Activated B cell treated with CpG ODN at 0.5 μM for 24 hours (primary cell): ENCODE data around the gene SNX27. TPM values are rescaled to one million over a fixed set of nuclear protein-coding genes. Genes with fewer than 3 reads are reported as not detected.
"Not testable (repeated sequence)": the region's sequence is repeated elsewhere in the genome, so short reads cannot be mapped to it uniquely, and the experiment has no call there.

Experiments used
- ATAC-seq: fragments of 200-7000 bp; cut with Tn5 transposase; one replicate; pipeline ENCODE4 v1.10.0; 2021; ENCODE audit warnings: low read depth, mild to moderate bottlenecking, moderate library complexity
- CTCF ChIA-PET: fragments of 350-600 bp; sonication (Branson Sonifier 250); formaldehyde crosslinking; loops from one replicate; lab custom pipeline; 2021; ENCODE audit warnings: antibody characterized with exemption; lab: Charles Lee
- POLR2A ChIA-PET: fragments of 350-600 bp; sonication (Branson Sonifier 250); formaldehyde crosslinking; loops from one replicate; lab custom pipeline; 2021; ENCODE audit warnings: antibody characterized with exemption; lab: Charles Lee
- DNase-seq: peaks from one replicate; pipeline ENCODE4 v3.0.0; 2022
- H3K27ac Mint-ChIP-seq: one replicate; pipeline ENCODE4 v1.8.0; 2020; ENCODE audit warnings: mixed read lengths
- H3K27me3 Mint-ChIP-seq: one replicate; pipeline ENCODE4 v1.8.0; 2021; ENCODE audit warnings: mixed read lengths
- H3K36me3 Mint-ChIP-seq: one replicate; pipeline ENCODE4 v1.8.0; 2021; ENCODE audit warnings: low read depth, mixed read lengths
- H3K4me1 Mint-ChIP-seq: one replicate; pipeline ENCODE4 v1.8.0; 2021; ENCODE audit warnings: mixed read lengths
- H3K4me3 Mint-ChIP-seq: one replicate; pipeline ENCODE4 v1.8.0; 2020; ENCODE audit warnings: mild to moderate bottlenecking, mixed read lengths
- H3K9me3 Mint-ChIP-seq: one replicate; pipeline ENCODE4 v1.8.0; 2020; ENCODE audit warnings: mixed read lengths
- CTCF ChIP-seq: fragments of 200-600 bp; IDR thresholded peaks from one replicate; pipeline ENCODE4 v1.8.0; 2022; ENCODE audit warnings: antibody characterized with exemption, mild to moderate bottlenecking
- intact Hi-C: fragments of 100-400 bp; cut with micrococcal nuclease; formaldehyde crosslinking; loops from one replicate; pipeline ENCODE4 v1.15.1; 2024
- total RNA-seq: library from RNA; stranded (reverse); gene quantifications from 2 replicates; pipeline ENCODE4 v1.2.3, GENCODE V29; 2022

SNX27 gene
- total RNA-seq, 1 donor from 2014 or later: 27.6 TPM

- Mint-ChIP-seq H3K36me3 (peaks cover 65% of the 10 kb centered on the region), H3K4me3 (no peak overlapping the region), H3K27ac (no peak overlapping the region), H3K9me3 (peaks cover 5% of the 10 kb centered on the region), H3K4me1 (no peaks in the 10 kb centered on the region), H3K27me3 (no peaks in the 10 kb centered on the region)
- no peak for ATAC-seq
- intact Hi-C loops: loop anchor here (10.0 kb wide), 1 partner anchor 161 kb away; the partner anchor contains the start of genes C2CD4D and RORC
- ChIA-PET POLR2A (no interaction called here), CTCF (no interaction called here)
- no peak for DNase-seq
- TF ChIP-seq CTCF: no peak
Observed at GRCh38 chr1:151673407-151673806, 61.6 kb downstream of the SNX27 start.

DNA sequence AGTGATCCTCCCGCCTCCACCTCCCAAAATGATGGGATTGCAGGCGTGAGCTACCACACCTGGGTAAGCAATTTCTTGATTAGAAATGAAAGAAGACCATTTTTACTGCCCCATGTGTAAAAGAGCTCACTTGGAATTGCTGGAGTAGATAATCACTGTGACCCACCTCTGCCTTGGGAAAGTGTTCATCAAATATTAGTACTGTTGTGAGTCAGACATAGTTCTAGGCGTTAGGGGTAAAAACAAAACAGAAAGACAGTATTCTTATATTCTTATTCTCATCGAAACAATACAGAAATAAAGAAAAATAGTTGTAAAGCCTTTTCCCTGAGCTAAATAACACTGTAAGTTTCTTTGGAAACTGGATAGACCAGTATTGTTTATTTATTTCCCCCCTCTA lies 68.5 kb downstream of the SNX27 start:
- DNase-seq: no peak
- intact Hi-C loops: no loop called here
- H3K36me3 Mint-ChIP-seq: peaks cover 42% of the 10 kb centered on the region
- no peak for ATAC-seq
- ChIA-PET CTCF (no interaction called here), POLR2A (no interaction called here)
- H3K9me3 Mint-ChIP-seq: no peaks in the 10 kb centered on the region
- H3K4me1 Mint-ChIP-seq: peaks cover 2% of the 10 kb centered on the region
- H3K27me3 Mint-ChIP-seq: no peaks in the 10 kb centered on the region
- TF ChIP-seq CTCF: no peak
- H3K4me3 Mint-ChIP-seq: no peak overlapping the region
- no peak overlapping the region for H3K27ac Mint-ChIP-seq

DNA sequence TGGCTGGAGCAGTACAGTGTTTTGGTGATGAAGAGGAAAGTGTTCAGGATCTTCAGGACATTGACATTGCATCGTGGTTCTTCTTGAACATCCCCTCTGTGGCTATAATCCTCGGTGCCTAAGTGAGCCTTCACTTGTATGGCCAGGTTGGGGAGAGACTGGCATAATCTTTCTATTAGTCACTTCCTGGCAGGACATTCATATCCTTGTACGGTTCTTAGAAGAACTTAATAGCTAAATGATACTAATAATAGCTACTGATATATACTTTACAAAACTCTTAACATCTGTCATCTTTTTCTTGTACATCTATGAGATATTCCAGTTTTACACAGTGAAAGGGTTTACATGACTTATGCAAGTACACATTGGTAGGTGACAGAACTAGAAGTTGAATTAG lies 69.0 kb downstream of the SNX27 start:
- CTCF ChIA-PET: no interaction called here
- Mint-ChIP-seq H3K36me3 (peaks cover 45% of the 10 kb centered on the region), H3K4me3 (no peak overlapping the region), H3K4me1 (peaks cover 2% of the 10 kb centered on the region), H3K27ac (no peak overlapping the region), H3K9me3 (no peaks in the 10 kb centered on the region), H3K27me3 (no peaks in the 10 kb centered on the region)
- intact Hi-C loops: no loop called here
- no peak for DNase-seq
- TF ChIP-seq CTCF: no peak
- POLR2A ChIA-PET: no interaction called here
- ATAC-seq: no peak

DNA sequence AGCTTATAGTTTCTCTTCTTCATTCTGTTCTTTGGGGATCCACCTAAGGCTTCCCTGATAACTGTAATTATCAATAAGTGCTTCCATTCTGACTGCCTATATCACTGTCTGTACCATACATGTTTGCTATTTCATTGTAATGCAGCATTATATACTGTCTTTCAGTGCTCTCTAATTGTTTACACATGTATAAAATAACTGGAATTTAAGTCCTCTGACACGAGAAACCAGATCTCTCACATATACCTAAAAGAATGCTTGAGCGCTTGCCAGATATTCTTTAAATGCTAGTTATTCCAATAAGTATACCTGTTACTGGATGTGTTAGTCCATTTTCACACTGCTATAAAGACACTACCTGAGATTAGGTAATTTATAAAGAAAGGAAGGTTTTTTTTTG lies 70.1 kb downstream of the SNX27 start:
- POLR2A ChIA-PET: no interaction called here
- no peaks in the 10 kb centered on the region for H3K9me3 Mint-ChIP-seq
- no peaks in the 10 kb centered on the region for H3K27me3 Mint-ChIP-seq
- no peak for DNase-seq
- CTCF ChIA-PET: no interaction called here
- H3K36me3 Mint-ChIP-seq: peaks cover 50% of the 10 kb centered on the region
- H3K4me3 Mint-ChIP-seq: no peak overlapping the region
- ATAC-seq: no peak
- no peak for TF ChIP-seq CTCF
- intact Hi-C loops: no loop called here
- H3K27ac Mint-ChIP-seq: no peak overlapping the region
- peaks cover 2% of the 10 kb centered on the region for H3K4me1 Mint-ChIP-seq

DNA sequence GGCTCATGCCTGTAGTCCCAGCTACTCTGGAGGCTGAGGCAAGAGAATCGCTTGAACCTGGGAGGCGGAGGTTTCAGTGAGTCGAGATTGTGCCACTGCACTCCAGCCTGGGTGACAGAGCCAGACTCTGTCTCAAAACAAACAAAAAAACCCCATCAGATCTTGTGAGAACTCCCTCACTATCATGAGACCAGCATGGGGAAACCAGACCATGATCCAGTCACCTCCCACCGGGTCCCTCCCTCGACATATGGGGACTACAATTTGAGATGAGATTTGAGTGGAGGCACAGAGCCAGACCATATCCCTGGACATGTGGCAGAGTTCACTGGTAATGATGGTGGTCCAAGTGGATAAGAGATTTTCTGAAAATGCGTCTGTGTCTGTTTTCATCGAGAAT lies 71.1 kb downstream of the SNX27 start:
- ATAC-seq, H3K27me3 Mint-ChIP-seq, H3K9me3 Mint-ChIP-seq, intact Hi-C loops, POLR2A ChIA-PET, CTCF ChIA-PET, H3K4me3 Mint-ChIP-seq, H3K27ac Mint-ChIP-seq, DNase-seq, H3K4me1 Mint-ChIP-seq: not testable (repeated sequence)
- H3K36me3 Mint-ChIP-seq: peaks cover 57% of the 10 kb centered on the region

DNA sequence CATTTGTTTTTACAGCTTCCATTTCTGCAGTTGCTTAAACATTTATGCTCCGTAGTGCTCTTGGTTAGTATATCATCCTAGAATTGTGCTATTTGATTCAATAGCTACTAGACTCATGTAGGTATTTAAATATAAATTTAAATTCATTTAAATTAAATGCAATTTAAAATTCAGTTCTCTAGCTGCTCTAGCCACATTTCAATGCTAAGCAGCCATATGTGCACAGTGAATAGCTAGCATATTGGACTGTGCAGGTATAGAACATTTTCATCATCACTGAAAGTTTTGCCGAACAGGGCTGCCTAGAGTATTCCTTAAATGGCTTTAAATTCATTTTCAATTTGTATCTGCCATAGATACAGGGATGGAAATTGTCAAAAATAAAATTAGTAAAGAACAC lies 72.3 kb downstream of the SNX27 start:
- intact Hi-C loops: no loop called here
- H3K9me3 Mint-ChIP-seq: no peaks in the 10 kb centered on the region
- POLR2A ChIA-PET: no interaction called here

More for the DNA sequence above, 72.3 kb downstream of the SNX27 start:
- TF ChIP-seq CTCF: no peak
- H3K27me3 Mint-ChIP-seq: no peaks in the 10 kb centered on the region
- CTCF ChIA-PET: no interaction called here
- ATAC-seq: no peak
- DNase-seq: no peak
- peaks cover 50% of the 10 kb centered on the region for H3K36me3 Mint-ChIP-seq
- peaks cover 2% of the 10 kb centered on the region for H3K4me1 Mint-ChIP-seq
- H3K27ac Mint-ChIP-seq: no peak overlapping the region
- H3K4me3 Mint-ChIP-seq: no peak overlapping the region
